GM06990 (cell line): ENCODE results near the gene COLGALT1.
"Not testable (repeated sequence)": the region's sequence is repeated elsewhere in the genome, so short reads cannot be mapped to it uniquely, and the experiment has no call there.

Experiments
- DNase-seq: peaks from one replicate; pipeline ENCODE4 v3.0.0-alpha.2; 2011; ENCODE audit not compliant: insufficient read length; ENCODE audit errors: extremely low read depth
- H3K27me3 ChIP-seq: replicated peaks from 2 replicates; pipeline ENCODE4 v1.6.0; 2011; ENCODE audit warnings: low read length; ENCODE audit not compliant: control insufficient read depth, insufficient read depth
- H3K36me3 ChIP-seq: 2 replicates; pipeline ENCODE4 v1.5.1; 2011; ENCODE audit warnings: low read length; ENCODE audit not compliant: control insufficient read depth, insufficient read depth
- H3K4me3 ChIP-seq: replicated peaks from 2 replicates; pipeline ENCODE4 v1.5.1; 2011; ENCODE audit warnings: low read depth, mild to moderate bottlenecking, control low read depth, low read length
- CTCF ChIP-seq: IDR thresholded peaks from 2 replicates; pipeline ENCODE4 v1.5.1; 2011; ENCODE audit warnings: low read length, control low read depth, mild to moderate bottlenecking, inconsistent platforms; ENCODE audit not compliant: insufficient read depth, poor library complexity, severe bottlenecking

COLGALT1 gene

GRCh38 chr19:17515408-17516149, 39.9 kb upstream of the COLGALT1 start:
- no peak for TF ChIP-seq CTCF
- Histone ChIP-seq H3K36me3 (peaks cover 14% of the 10 kb centered on the region), H3K4me3 (no peak overlapping the region), H3K27me3 (no peaks in the 10 kb centered on the region)
- no peak for DNase-seq

GRCh38 chr19:17517898-17518297, 37.6 kb upstream of the COLGALT1 start:
- H3K27me3 ChIP-seq: no peaks in the 10 kb centered on the region
- no peak overlapping the region for H3K4me3 ChIP-seq
- DNase-seq: no peak
- H3K36me3 ChIP-seq: peaks cover 18% of the 10 kb centered on the region
- TF ChIP-seq CTCF: no peak

GRCh38 chr19:17518654-17519053, 36.8 kb upstream of the COLGALT1 start:
- DNase-seq, H3K27me3 ChIP-seq: not testable (repeated sequence)
- peaks cover 18% of the 10 kb centered on the region for H3K36me3 ChIP-seq

GRCh38 chr19:17519967-17520366, 35.5 kb upstream of the COLGALT1 start:
- peaks cover 17% of the 10 kb centered on the region for H3K36me3 ChIP-seq
- DNase-seq: no peak
- H3K4me3 ChIP-seq: no peak overlapping the region
- H3K27me3 ChIP-seq: no peaks in the 10 kb centered on the region
- TF ChIP-seq CTCF: no peak

More at GRCh38 chr19:17518654-17519053, 36.8 kb upstream of the COLGALT1 start:
- H3K4me3 ChIP-seq: not testable (repeated sequence)

- H3K4me3 ChIP-seq: no peak overlapping the region
- peaks cover 12% of the 10 kb centered on the region for H3K36me3 ChIP-seq
- no peak for DNase-seq
- no peak for TF ChIP-seq CTCF
- no peaks in the 10 kb centered on the region for H3K27me3 ChIP-seq
Observed at GRCh38 chr19:17520865-17521264, 34.6 kb upstream of the COLGALT1 start.

GRCh38 chr19:17522988-17523872, 32.2 kb upstream of the COLGALT1 start:
- H3K36me3 ChIP-seq: peaks cover 4% of the 10 kb centered on the region
- no peaks in the 10 kb centered on the region for H3K27me3 ChIP-seq
- H3K4me3 ChIP-seq: no peak overlapping the region
- TF ChIP-seq CTCF: no peak
- peak; percentile 90 for DNase-seq
